Mucosa of gallbladder (tissue), 1 donor: ENCODE data around the gene LIF. TPM values are rescaled to one million over a fixed set of nuclear protein-coding genes. Genes with fewer than 3 reads are reported as not detected.
"Not testable (repeated sequence)": the region's sequence is repeated elsewhere in the genome, so short reads cannot be mapped to it uniquely, and the experiment has no call there.

ENCODE experiments used
- DNase-seq: peaks from one replicate; pipeline ENCODE4 v3.0.0-alpha.2; 2020; ENCODE audit warnings: low spot score
- total RNA-seq: library from RNA; stranded (reverse); gene quantifications from one replicate; pipeline ENCODE4 v1.2.1, GENCODE V29; 2021
- donor health status: DM: no; HTN: no; CAD: no.

Gene LIF
- total RNA-seq, 1 donor from 2014 or later: 17.8 TPM

GRCh38 chr22:30226192-30226832 is 20.2 kb downstream of the LIF start:
- no peak for DNase-seq

- DNase-seq: no peak
Measured at GRCh38 chr22:30225220-30225927, 21.2 kb downstream of the LIF start.

- no peak for DNase-seq
Measured at GRCh38 chr22:30224161-30224857, 22.2 kb downstream of the LIF start.

- DNase-seq: no peak
Measured at GRCh38 chr22:30223303-30223702, 23.3 kb downstream of the LIF start.

- no peak for DNase-seq
Measured at GRCh38 chr22:30222321-30222720, 24.2 kb downstream of the LIF start.

- DNase-seq: no peak
Measured at GRCh38 chr22:30221121-30221992, 25.2 kb downstream of the LIF start.

GRCh38 chr22:30220338-30221012 is 26.1 kb downstream of the LIF start:
- DNase-seq: no peak

GRCh38 chr22:30219668-30220278 is 26.8 kb downstream of the LIF start:
- DNase-seq: no peak

- DNase-seq: no peak
Measured at GRCh38 chr22:30219049-30219654, 27.4 kb downstream of the LIF start.

GRCh38 chr22:30217698-30218560 is 28.6 kb downstream of the LIF start:
- no peak for DNase-seq

- no peak for DNase-seq
Measured at GRCh38 chr22:30216710-30217109, 29.8 kb downstream of the LIF start.

- not testable (repeated sequence) for DNase-seq
Measured at GRCh38 chr22:30216272-30216671, 30.3 kb downstream of the LIF start.

GRCh38 chr22:30214703-30215407 is 31.7 kb downstream of the LIF start:
- DNase-seq: no peak

- no peak for DNase-seq
Measured at GRCh38 chr22:30212996-30213441, 33.5 kb downstream of the LIF start.

GRCh38 chr22:30212363-30212995 is 34.1 kb downstream of the LIF start:
- peak; percentile 69 for DNase-seq

GRCh38 chr22:30211124-30211820 is 35.3 kb downstream of the LIF start:
- no peak for DNase-seq

- DNase-seq: peak; percentile 52
Measured at GRCh38 chr22:30210235-30210909, 36.2 kb downstream of the LIF start.
